ENCODE data around the gene C14orf132. TPM values are rescaled to one million over a fixed set of nuclear protein-coding genes. Genes with fewer than 3 reads are reported as not detected.

The C14orf132 gene
- total and polyA plus RNA-seq, 9 of the 15 experiments (the other 6 are each of a cell fraction or from before 2014, with no cell fraction given): not detected

- TF ChIP-seq, protein P1, sequence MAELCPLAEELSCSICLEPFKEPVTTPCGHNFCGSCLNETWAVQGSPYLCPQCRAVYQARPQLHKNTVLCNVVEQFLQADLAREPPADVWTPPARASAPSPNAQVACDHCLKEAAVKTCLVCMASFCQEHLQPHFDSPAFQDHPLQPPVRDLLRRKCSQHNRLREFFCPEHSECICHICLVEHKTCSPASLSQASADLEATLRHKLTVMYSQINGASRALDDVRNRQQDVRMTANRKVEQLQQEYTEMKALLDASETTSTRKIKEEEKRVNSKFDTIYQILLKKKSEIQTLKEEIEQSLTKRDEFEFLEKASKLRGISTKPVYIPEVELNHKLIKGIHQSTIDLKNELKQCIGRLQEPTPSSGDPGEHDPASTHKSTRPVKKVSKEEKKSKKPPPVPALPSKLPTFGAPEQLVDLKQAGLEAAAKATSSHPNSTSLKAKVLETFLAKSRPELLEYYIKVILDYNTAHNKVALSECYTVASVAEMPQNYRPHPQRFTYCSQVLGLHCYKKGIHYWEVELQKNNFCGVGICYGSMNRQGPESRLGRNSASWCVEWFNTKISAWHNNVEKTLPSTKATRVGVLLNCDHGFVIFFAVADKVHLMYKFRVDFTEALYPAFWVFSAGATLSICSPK (IDR thresholded peaks at IDR 0.05; ENCODE audit: borderline replicate concordance): no peak
- TF ChIP-seq, protein P2, sequence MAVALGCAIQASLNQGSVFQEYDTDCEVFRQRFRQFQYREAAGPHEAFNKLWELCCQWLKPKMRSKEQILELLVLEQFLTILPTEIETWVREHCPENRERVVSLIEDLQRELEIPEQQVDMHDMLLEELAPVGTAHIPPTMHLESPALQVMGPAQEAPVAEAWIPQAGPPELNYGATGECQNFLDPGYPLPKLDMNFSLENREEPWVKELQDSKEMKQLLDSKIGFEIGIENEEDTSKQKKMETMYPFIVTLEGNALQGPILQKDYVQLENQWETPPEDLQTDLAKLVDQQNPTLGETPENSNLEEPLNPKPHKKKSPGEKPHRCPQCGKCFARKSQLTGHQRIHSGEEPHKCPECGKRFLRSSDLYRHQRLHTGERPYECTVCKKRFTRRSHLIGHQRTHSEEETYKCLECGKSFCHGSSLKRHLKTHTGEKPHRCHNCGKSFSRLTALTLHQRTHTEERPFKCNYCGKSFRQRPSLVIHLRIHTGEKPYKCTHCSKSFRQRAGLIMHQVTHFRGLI (CRISPR knock-in tag; IDR thresholded peaks at IDR 0.05): no peak
- no peak for TF ChIP-seq SREBF2 (CRISPR knock-in tag; IDR thresholded peaks at IDR 0.05)
- TF ChIP-seq ZNF780A (CRISPR knock-in tag; IDR thresholded peaks at IDR 0.05): no peak
- TF ChIP-seq RUNX1 (IDR thresholded peaks at IDR 0.05; ENCODE audit: low read depth): no peak
- TF ChIP-seq HEY1 (CRISPR knock-in tag; IDR thresholded peaks at IDR 0.05; ENCODE audit: borderline replicate concordance): no peak
- no peak for TF ChIP-seq SMARCA5 (IDR thresholded peaks at IDR 0.05)
These were observed 3.7 kb upstream of the C14orf132 start (continued) for GRCh38 chr14:96035456-96035855.

DNA sequence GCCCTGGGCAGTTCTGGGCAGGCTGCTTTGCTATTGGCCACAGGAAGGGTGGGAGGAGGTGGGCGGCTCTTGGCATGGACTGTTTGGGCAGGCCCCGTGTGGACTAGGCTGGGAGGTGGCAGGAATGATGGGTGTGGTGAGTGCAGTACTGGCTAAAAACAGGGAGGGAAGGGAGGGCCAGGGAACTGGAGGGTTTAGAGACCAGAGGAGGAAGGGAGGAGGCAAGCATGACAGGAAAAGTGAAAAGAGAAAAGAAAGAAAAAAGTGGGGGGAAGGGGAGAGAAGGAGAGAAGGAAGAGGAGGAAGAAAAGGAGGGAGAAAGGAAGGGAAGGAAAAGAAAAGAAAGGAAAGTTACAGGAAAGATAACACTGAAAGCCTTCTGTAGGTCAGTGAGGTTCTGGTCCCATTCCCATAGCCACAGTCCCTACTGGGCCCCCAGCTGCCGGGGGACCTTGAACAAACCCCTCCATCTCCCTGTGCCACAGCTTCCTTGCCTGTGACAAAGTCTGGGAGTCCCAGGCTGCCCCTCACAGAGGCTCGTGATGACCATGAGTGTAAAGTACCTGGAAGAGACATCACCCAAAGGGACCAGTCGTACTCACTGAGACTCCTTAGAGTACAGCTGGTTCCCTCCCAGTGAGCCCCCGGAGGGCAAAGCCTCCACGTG is 1.1 kb upstream of the C14orf132 start:
- Histone ChIP-seq H3K9ac (ENCODE audit: insufficient read depth in 1 of 2, low read depth in 2 of 2, low read length in 2 of 2) (no peak overlapping the region), H3K4me3 (no peak overlapping the region), H3K79me2 (ENCODE audit: control insufficient read depth, insufficient read depth, low read length) (no peaks in the 10 kb centered on the region), H3K27me3 (ENCODE audit: control insufficient read depth in 2 of 2, insufficient read depth in 2 of 2, low read length in 2 of 2) (peaks cover 0 to 4% of the 10 kb centered on the region in 2 experiments; a peak in 1 of 5 replicates), H3K27ac (ENCODE audit: extremely low read depth, low read depth, low read length) (no peak overlapping the region), H3K36me3 (ENCODE audit: control insufficient read depth, insufficient read depth, low read length) (no peaks in the 10 kb centered on the region), H2AFZ (ENCODE audit: low read depth, low read length) (no peak overlapping the region), H4K20me1 (replicated peaks; ENCODE audit: control insufficient read depth, insufficient read depth, low read length) (no peaks in the 10 kb centered on the region), H3K4me1 (replicated peaks in 1 of 2; ENCODE audit: control insufficient read depth in 2 of 2, insufficient read depth in 2 of 2, low read length in 2 of 2) (peaks cover 0 to 12% of the 10 kb centered on the region in 2 experiments; a peak in 2 of 5 replicates), H3K9me1 (ENCODE audit: control insufficient read depth, insufficient read depth, low read length) (no peaks in the 10 kb centered on the region), H3K9me3 (replicated peaks; ENCODE audit: control insufficient read depth, insufficient read depth, low read depth, low read length) (no peaks in the 10 kb centered on the region), H3K4me2 (ENCODE audit: insufficient read depth, low read length) (no peak overlapping the region)
- FAIRE-seq (no peak), ATAC-seq (no peak), DNase-seq (ENCODE audit: extremely low read depth in 1 of 4, low spot score in 3 of 4) (no peak)
- in situ Hi-C loops (cut with MboI) (no loop called here), intact Hi-C loops (cut with micrococcal nuclease) (no loop called here)
- POLR2A ChIA-PET: no interaction called here
- 0% methylated on average over 5 of the region's 7 CpGs for WGBS (ENCODE audit: insufficient coverage, low coverage, missing lambda C conversion rate)
- TF ChIP-seq ZNF23 (CRISPR knock-in tag; IDR thresholded peaks at IDR 0.05) (no peak), CXXC5 (CRISPR knock-in tag; IDR thresholded peaks at IDR 0.05) (no peak), NELFE (IDR thresholded peaks at IDR 0.05; ENCODE audit: insufficient read depth, insufficient read length) (no peak), HOMEZ (CRISPR knock-in tag; IDR thresholded peaks at IDR 0.05) (no peak), HINFP (tag; conservative IDR thresholded peaks at IDR 0.05; ENCODE audit: low read depth) (no peak)
- TF ChIP-seq, protein P3, sequence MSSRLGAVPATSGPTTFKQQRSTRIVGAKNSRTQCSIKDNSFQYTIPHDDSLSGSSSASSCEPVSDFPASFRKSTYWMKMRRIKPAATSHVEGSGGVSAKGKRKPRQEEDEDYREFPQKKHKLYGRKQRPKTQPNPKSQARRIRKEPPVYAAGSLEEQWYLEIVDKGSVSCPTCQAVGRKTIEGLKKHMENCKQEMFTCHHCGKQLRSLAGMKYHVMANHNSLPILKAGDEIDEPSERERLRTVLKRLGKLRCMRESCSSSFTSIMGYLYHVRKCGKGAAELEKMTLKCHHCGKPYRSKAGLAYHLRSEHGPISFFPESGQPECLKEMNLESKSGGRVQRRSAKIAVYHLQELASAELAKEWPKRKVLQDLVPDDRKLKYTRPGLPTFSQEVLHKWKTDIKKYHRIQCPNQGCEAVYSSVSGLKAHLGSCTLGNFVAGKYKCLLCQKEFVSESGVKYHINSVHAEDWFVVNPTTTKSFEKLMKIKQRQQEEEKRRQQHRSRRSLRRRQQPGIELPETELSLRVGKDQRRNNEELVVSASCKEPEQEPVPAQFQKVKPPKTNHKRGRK (tag; IDR thresholded peaks at IDR 0.05): peak; percentile 38
- BruUV-seq (replicated peaks): no TSS peak
- CTCF ChIA-PET (ENCODE audit: low intra/inter-chr PET ratio): no interaction called here
